ENCODE measurements around the gene INTS7. TPM values are rescaled to one million over a fixed set of nuclear protein-coding genes. Genes with fewer than 3 reads are reported as not detected.

The INTS7 gene
- total RNA-seq, 1 experiment from 2014 or later = 15.3 TPM

DNA sequence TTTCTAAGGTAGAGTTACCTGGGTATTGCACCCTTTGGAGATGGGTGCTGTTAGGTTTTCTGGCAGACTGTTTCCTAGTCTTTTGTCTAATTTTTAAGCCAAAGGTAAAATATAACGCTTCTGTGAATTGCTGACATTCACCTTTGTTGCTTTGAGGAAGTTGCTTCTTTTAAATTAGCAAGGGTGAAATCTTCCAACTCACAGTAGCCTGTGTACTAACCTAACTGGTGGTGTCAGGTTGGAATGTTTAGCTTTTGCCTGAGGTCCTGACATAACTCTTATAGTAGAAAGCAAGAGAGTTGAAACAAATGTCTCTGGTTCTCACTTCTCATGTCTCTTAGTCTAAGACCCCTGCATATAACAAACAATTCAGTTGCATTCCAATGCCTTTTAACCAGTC is 143.6 kb downstream of the INTS7 start:
- DNase-seq (ENCODE audit: low spot score) = no peak
- in situ Hi-C loops (cut with HindIII; ENCODE audit: low sequenced_read_pairs) = no loop called here

Other genes starting within 250 kb of the INTS7 start
- gene LPGAT1, start 204.8 kb downstream of the INTS7 start, total RNA-seq (2014; rRNA removed; shearing (Covaris generic)) = 19.3 and 40.9 TPM in 2 replicates
- 29.9 and 38.1 TPM in 2 replicates for gene DTL, start 191 bp upstream of the INTS7 start, total RNA-seq (2014; rRNA removed; shearing (Covaris generic))
- gene PPP2R5A, start 249.9 kb upstream of the INTS7 start, total RNA-seq (2014; rRNA removed; shearing (Covaris generic)) = 62.5 and 90.2 TPM in 2 replicates